GM21786 (cell line): ENCODE data around the gene THAP9.

Source experiments
- ATAC-seq: cut with Tn5 transposase; IDR thresholded peaks from one replicate; pipeline ENCODE4 v1.9.1; 2021; ENCODE audit not compliant: unreplicated experiment

THAP9 gene

GRCh38 chr4:82954212-82954611, 53.7 kb downstream of the THAP9 start:
- no peak for ATAC-seq

GRCh38 chr4:82957045-82957444, 56.5 kb downstream of the THAP9 start:
- ATAC-seq: no peak

- ATAC-seq: no peak
Measured at GRCh38 chr4:82965763-82966162, 65.2 kb downstream of the THAP9 start.

GRCh38 chr4:82968972-82969371, 68.4 kb downstream of the THAP9 start:
- peak; percentile 56 for ATAC-seq

GRCh38 chr4:82969414-82969813, 68.9 kb downstream of the THAP9 start:
- no peak for ATAC-seq
